SH-SY5Y (cell line): ENCODE results near the gene MRPL24.

ENCODE experiments used
- GATA2 ChIP-seq: IDR thresholded peaks from 2 replicates; pipeline ENCODE4 v1.6.1; 2011; ENCODE audit warnings: mild to moderate bottlenecking, low read depth, low read length
- GATA3 ChIP-seq: IDR thresholded peaks from 2 replicates; pipeline ENCODE4 v1.6.1; 2011; ENCODE audit warnings: low read depth, mild to moderate bottlenecking, low read length, moderate library complexity

MRPL24 gene

GRCh38 chr1:156741481-156741983 lies 644 bp upstream of the MRPL24 start:
- TF ChIP-seq GATA3 = no peak

GRCh38 chr1:156740237-156740740 lies 599 bp downstream of the MRPL24 start:
- no peak for TF ChIP-seq GATA3
- TF ChIP-seq GATA2 = no peak

- TF ChIP-seq GATA3 = no peak
- no peak for TF ChIP-seq GATA2
These were observed 2.0 kb downstream of the MRPL24 start for GRCh38 chr1:156738916-156739315.

- TF ChIP-seq GATA2 (no peak), GATA3 (no peak)
These were observed 2.5 kb downstream of the MRPL24 start for GRCh38 chr1:156738407-156738806.

- TF ChIP-seq GATA3 = no peak
- TF ChIP-seq GATA2 = no peak
These were observed 6.8 kb downstream of the MRPL24 start for GRCh38 chr1:156733989-156734584.

- no peak for TF ChIP-seq GATA3
- TF ChIP-seq GATA2 = no peak
These were observed 12.1 kb downstream of the MRPL24 start, which contains the start of gene ISG20L2 for GRCh38 chr1:156728599-156729462. TSS of gene ISG20L2 (minus strand) at chr1:156728766. CDS start at chr1:156727652, 1,114 bp downstream.

- TF ChIP-seq GATA2 = peak; percentile 63
- TF ChIP-seq GATA3 = no peak
These were observed 12.8 kb downstream of the MRPL24 start, which contains the start of gene METTL25B for GRCh38 chr1:156727926-156728598. TSS of gene METTL25B (plus strand) at chr1:156728469. CDS start at chr1:156729105, 636 bp downstream.

GRCh38 chr1:156727492-156727891 lies 13.4 kb downstream of the MRPL24 start:
- TF ChIP-seq GATA2 (no peak), GATA3 (no peak)

GRCh38 chr1:156726549-156727226 lies 14.2 kb downstream of the MRPL24 start:
- TF ChIP-seq GATA3 (no peak), GATA2 (no peak)

- no peak for TF ChIP-seq GATA2
- no peak for TF ChIP-seq GATA3
These were observed 15.1 kb downstream of the MRPL24 start for GRCh38 chr1:156725683-156726280.

GRCh38 chr1:156721535-156721934 lies 19.4 kb downstream of the MRPL24 start:
- TF ChIP-seq GATA3 = no peak
- TF ChIP-seq GATA2 = no peak

GRCh38 chr1:156721131-156721530 lies 19.8 kb downstream of the MRPL24 start:
- no peak for TF ChIP-seq GATA2
- no peak for TF ChIP-seq GATA3

- no peak for TF ChIP-seq GATA3
- no peak for TF ChIP-seq GATA2
These were observed 23.5 kb downstream of the MRPL24 start for GRCh38 chr1:156717351-156717750.
